ENCODE results near the gene BCO1. TPM values are rescaled to one million over a fixed set of nuclear protein-coding genes. Genes with fewer than 3 reads are reported as not detected.

The BCO1 gene
- total RNA-seq, 2 experiments from 2014 or later: not detected

DNA sequence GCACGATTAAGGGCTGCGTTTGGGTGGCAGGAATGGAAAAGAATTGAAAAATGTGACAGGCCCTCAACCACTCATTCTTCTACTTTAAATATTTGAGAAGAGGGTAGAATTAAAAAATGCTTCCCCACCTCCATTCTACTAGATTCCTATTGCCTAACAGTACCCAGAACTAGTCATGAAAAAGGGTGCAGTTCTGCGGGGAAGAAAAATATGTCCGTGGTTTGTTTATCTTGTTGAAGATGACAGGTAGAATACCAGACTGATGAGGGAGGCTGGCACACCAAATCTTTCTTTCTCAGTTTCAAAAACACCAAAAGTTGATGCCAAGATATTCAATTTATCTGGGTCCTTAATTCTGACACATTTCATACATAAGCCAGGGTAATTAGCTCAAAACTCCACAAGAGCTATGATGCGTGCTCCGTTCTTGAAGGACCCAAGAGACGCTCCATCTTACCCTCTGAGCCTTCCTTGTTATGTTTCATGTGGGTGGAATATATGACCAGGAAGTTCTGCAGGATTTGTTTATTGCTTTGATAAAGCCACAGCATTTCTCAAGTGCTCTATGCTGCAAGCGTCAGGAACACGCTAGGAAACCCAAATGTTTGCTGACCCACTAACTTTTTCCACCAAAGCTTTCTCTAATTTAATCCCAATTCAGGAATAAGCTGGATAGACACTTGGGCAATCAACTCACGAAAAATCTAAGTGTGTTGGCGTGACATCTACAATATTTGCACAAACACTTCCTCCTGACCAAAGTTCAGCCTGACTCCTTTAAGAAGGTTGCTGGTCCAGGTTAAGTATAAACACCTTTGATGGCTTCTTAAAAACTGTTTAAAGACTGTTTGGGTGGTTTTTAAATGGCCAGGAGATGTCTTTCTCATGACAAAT, 55.7 kb downstream of the BCO1 start:
- ChIA-PET CTCF (interaction anchor here (1.8 kb wide), 1 partner anchor 17 kb away, joined by 3 read pairs; no protein-coding TSS in a partner anchor), POLR2A (no interaction called here)
- Mint-ChIP-seq H3K27me3 (peaks cover 5% of the 10 kb centered on the region), H3K36me3 (ENCODE audit: low read depth) (no peaks in the 10 kb centered on the region), H3K4me3 (no peak overlapping the region), H3K4me1 (no peaks in the 10 kb centered on the region), H3K9me3 (no peaks in the 10 kb centered on the region), H3K27ac (no peak overlapping the region)
- no peak for DNase-seq

DNA sequence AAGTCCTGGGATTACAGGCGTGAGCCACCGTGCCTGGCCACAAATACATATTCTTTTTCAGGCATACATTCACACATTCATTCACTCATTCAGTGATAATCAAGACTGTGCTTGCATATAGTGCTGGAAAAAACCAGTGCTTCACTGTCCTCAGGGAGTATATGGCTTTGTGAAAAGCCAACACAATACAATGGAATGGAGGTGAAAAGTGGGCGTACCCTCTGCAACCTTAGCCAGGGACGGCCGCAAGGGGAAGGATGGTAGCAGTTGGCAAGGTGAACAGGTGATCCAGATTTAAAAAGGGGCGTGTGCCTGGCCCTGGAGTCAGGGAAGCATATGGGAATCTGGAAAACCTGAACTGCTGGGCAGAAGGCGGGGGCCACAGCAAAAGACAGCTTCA, 58.1 kb downstream of the BCO1 start:
- no peak for DNase-seq
- no peak overlapping the region for H3K4me3 Mint-ChIP-seq
- CTCF ChIA-PET: no interaction called here
- H3K9me3 Mint-ChIP-seq: no peaks in the 10 kb centered on the region
- no peak overlapping the region for H3K27ac Mint-ChIP-seq
- no peaks in the 10 kb centered on the region for H3K36me3 Mint-ChIP-seq (ENCODE audit: low read depth)
- POLR2A ChIA-PET: no interaction called here
- H3K4me1 Mint-ChIP-seq: no peaks in the 10 kb centered on the region
- peaks cover 5% of the 10 kb centered on the region for H3K27me3 Mint-ChIP-seq

- H3K36me3 Mint-ChIP-seq (ENCODE audit: low read depth): peaks cover 10% of the 10 kb centered on the region
- no peak overlapping the region for H3K27ac Mint-ChIP-seq
- DNase-seq: no peak
- H3K9me3 Mint-ChIP-seq: no peaks in the 10 kb centered on the region
- peaks cover 13% of the 10 kb centered on the region for H3K4me1 Mint-ChIP-seq
- no peak overlapping the region for H3K4me3 Mint-ChIP-seq
- ChIA-PET CTCF (interaction anchor here (0.9 kb wide), 2 partner anchors 11 to 24 kb away, joined by 3 to 5 read pairs; no protein-coding TSS in a partner anchor), POLR2A (no interaction called here)
- H3K27me3 Mint-ChIP-seq: no peaks in the 10 kb centered on the region
Measured at GRCh38 chr16:81307770-81308169, 69.3 kb downstream of the BCO1 start.

DNA sequence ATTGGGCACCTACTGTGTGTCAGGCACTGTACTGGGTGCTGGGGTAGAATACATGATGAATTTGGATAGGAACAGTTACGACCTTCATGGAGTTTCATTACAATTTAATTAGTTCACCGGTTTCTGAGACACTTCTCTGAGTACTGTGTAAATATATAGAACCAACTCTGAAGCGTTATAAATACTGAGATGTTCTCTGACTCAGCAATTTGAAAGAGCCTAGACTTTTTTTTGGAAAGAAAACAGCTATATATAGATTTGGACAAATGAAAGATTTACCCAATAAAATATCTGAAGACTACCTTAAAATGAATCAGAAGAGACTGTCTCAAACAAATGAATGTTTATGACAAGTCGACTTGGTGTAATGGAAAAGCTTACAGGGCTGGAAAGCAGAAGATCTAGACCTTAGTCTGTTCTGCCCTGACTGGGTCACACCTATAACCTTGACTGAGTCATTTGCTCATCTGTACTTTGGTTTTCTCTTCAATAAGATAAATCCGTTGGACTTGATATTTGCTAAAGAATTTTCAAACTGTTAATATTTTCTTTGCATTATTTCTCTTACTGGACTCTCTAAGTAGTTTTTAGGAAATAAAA, 71.7 kb downstream of the BCO1 start:
- no peaks in the 10 kb centered on the region for H3K9me3 Mint-ChIP-seq
- ChIA-PET CTCF (interaction anchor here (0.6 kb wide), 1 partner anchor 47 kb away, joined by 5 read pairs; no protein-coding TSS in a partner anchor), POLR2A (no interaction called here)
- no peak overlapping the region for H3K4me3 Mint-ChIP-seq
- no peaks in the 10 kb centered on the region for H3K27me3 Mint-ChIP-seq
- no peak overlapping the region for H3K27ac Mint-ChIP-seq
- H3K36me3 Mint-ChIP-seq (ENCODE audit: low read depth): peaks cover 15% of the 10 kb centered on the region
- peaks cover 29% of the 10 kb centered on the region for H3K4me1 Mint-ChIP-seq
- no peak for DNase-seq

DNA sequence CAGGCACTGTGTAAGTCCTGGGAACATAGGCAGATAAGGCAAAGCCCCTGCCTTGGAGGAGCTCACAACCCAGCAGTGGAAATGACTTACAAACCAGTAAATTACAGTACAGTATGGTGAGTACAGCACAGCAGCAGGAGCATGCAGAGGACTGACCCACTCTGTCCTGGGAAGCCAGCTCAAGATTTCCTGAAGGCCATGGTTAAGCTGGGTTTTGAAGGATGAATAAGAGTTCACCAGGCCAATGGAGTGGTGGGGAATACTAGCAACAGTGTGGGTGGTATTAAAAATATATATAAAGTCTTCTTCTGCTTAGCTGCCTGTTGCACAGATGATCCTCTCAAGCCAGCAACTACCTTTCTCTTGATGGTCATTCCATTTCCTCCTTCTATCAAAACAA, 73.3 kb downstream of the BCO1 start:
- Mint-ChIP-seq H3K4me1 (peaks cover 39% of the 10 kb centered on the region), H3K27me3 (no peaks in the 10 kb centered on the region), H3K27ac (no peak overlapping the region), H3K36me3 (ENCODE audit: low read depth) (peaks cover 17% of the 10 kb centered on the region), H3K4me3 (no peak overlapping the region), H3K9me3 (no peaks in the 10 kb centered on the region)
- POLR2A ChIA-PET: no interaction called here
- CTCF ChIA-PET: interaction anchor here (1.3 kb wide), 1 partner anchor 15 kb away, joined by 3 read pairs; no protein-coding TSS in a partner anchor
- no peak for DNase-seq

- peaks cover 48% of the 10 kb centered on the region for H3K4me1 Mint-ChIP-seq
- DNase-seq: peak; percentile 8
- CTCF ChIA-PET: interaction anchor here (0.6 to 1.5 kb wide), 5 partner anchors 8 to 416 kb away, joined by 3 to 4 read pairs (median 3); no protein-coding TSS in a partner anchor
- H3K27ac Mint-ChIP-seq: peak overlapping the region; percentile 94
- no peaks in the 10 kb centered on the region for H3K27me3 Mint-ChIP-seq
- H3K36me3 Mint-ChIP-seq (ENCODE audit: low read depth): peaks cover 13% of the 10 kb centered on the region
- H3K4me3 Mint-ChIP-seq: peak overlapping the region; percentile 89
- POLR2A ChIA-PET: interaction anchor here (0.7 kb wide), 1 partner anchor 58 kb away, joined by 6 read pairs; no protein-coding TSS in a partner anchor
- no peaks in the 10 kb centered on the region for H3K9me3 Mint-ChIP-seq
Measured at GRCh38 chr16:81313701-81314602, 75.5 kb downstream of the BCO1 start.

- peak; percentile 96 for DNase-seq
- no peaks in the 10 kb centered on the region for H3K9me3 Mint-ChIP-seq
- H3K36me3 Mint-ChIP-seq (ENCODE audit: low read depth): peaks cover 13% of the 10 kb centered on the region
- peak within 1 kb of the TSS; percentile 89 for H3K4me3 Mint-ChIP-seq
- peak within 1 kb of the TSS; percentile 94 for H3K27ac Mint-ChIP-seq
- no peaks in the 10 kb centered on the region for H3K27me3 Mint-ChIP-seq
- CTCF ChIA-PET: interaction anchor here (0.7 to 1.5 kb wide), 5 partner anchors 8 to 434 kb away, joined by 3 to 4 read pairs (median 3); no protein-coding TSS in a partner anchor
- POLR2A ChIA-PET: interaction anchor here (0.7 kb wide), 1 partner anchor 57 kb away, joined by 6 read pairs; no protein-coding TSS in a partner anchor
- peaks cover 50% of the 10 kb centered on the region for H3K4me1 Mint-ChIP-seq
Measured at GRCh38 chr16:81314603-81315270, 76.2 kb downstream of the BCO1 start, which contains the start of gene GAN. GAN (plus strand) TSS chr16:81314962; CDS start chr16:81315114, 152 bp downstream.

DNA sequence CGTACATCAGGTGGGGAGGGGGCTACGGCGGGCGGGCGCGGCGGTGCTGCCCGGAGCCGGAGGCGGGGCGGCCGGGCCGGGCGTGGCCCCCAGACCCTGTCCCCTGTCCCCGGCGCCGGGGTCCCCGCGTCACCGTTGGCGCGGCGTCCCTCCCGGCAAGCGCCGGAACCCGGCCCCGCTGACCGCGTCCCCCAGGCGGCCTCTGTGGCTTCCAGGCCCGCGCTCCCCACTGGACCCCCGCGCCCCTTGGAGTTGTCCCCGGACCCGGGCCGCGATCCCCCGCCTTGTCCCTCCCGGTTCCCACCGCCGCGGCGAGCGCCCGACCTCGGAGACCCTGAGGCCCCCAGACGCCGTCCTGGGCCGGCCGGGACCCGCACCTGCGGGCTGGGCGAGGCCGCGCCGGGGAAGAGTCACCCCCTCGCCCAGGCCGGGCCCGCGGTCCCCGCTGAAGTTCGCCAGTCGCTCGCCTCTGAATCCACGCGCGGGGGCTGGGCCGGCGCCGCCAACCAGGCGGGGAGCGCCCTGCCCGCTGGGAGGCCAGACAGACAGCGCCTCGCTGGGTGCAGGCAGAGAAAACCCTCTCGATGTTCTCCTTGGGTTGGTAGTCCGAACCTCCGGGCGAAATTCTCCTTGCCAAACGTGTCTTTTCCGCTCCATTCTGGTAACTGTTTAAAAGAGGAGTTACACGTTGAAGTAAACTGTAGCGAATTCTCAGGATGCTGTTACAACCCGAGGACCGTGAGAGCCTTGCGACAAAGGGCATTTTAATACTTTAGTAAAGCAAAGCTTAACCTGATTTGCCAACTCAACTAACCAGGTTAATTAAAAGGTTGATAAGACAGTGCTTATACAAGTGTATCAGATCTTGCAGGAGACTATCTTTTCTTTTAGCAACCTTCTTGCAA, 77.0 kb downstream of the BCO1 start:
- ChIA-PET POLR2A (no interaction called here), CTCF (interaction anchor here (0.7 to 1.4 kb wide), 2 partner anchors 10 to 434 kb away, joined by 3 to 4 read pairs; no protein-coding TSS in a partner anchor)
- H3K27me3 Mint-ChIP-seq: no peaks in the 10 kb centered on the region
- peak overlapping the region; percentile 94 for H3K27ac Mint-ChIP-seq
- peak; percentile 47 for DNase-seq
- H3K9me3 Mint-ChIP-seq: no peaks in the 10 kb centered on the region
- H3K4me1 Mint-ChIP-seq: peaks cover 50% of the 10 kb centered on the region
- H3K4me3 Mint-ChIP-seq: peak overlapping the region; percentile 89
- peaks cover 13% of the 10 kb centered on the region for H3K36me3 Mint-ChIP-seq (ENCODE audit: low read depth)

GRCh38 chr16:81316176-81316496, 77.6 kb downstream of the BCO1 start:
- peak overlapping the region; percentile 90 for H3K27ac Mint-ChIP-seq
- peaks cover 50% of the 10 kb centered on the region for H3K4me1 Mint-ChIP-seq
- POLR2A ChIA-PET: no interaction called here
- DNase-seq: no peak
- H3K9me3 Mint-ChIP-seq: no peaks in the 10 kb centered on the region
- CTCF ChIA-PET: no interaction called here
- no peaks in the 10 kb centered on the region for H3K27me3 Mint-ChIP-seq
- H3K4me3 Mint-ChIP-seq: peak overlapping the region; percentile 82
- H3K36me3 Mint-ChIP-seq (ENCODE audit: low read depth): peaks cover 13% of the 10 kb centered on the region

DNA sequence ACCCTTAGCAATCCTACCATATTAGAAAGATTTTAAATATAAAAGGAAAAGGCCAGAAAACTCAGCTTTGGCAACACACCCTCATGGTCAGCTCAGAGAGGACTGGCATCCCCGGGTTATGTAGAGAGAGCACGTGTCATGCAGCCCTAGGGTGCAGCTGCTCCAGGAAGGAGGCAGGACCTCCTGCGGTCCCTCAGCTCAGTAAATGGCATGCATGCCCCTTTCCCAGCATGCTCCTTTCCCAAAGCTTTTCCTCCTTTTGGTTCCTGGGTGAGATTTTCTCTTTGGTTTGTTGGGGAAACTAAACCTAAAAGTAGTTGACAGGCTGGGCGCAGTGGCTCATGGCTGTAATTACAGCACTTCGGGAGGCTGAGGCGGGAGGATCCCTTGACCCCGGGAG, 80.2 kb downstream of the BCO1 start:
- no peak for DNase-seq
- no peaks in the 10 kb centered on the region for H3K27me3 Mint-ChIP-seq
- peaks cover 7% of the 10 kb centered on the region for H3K36me3 Mint-ChIP-seq (ENCODE audit: low read depth)
- H3K9me3 Mint-ChIP-seq: no peaks in the 10 kb centered on the region
- POLR2A ChIA-PET: no interaction called here
- peaks cover 31% of the 10 kb centered on the region for H3K4me1 Mint-ChIP-seq
- CTCF ChIA-PET: interaction anchor here (0.8 to 1.6 kb wide), 5 partner anchors 8 to 160 kb away, joined by 3 to 5 read pairs (median 3); no protein-coding TSS in a partner anchor
- no peak overlapping the region for H3K4me3 Mint-ChIP-seq
- no peak overlapping the region for H3K27ac Mint-ChIP-seq

DNA sequence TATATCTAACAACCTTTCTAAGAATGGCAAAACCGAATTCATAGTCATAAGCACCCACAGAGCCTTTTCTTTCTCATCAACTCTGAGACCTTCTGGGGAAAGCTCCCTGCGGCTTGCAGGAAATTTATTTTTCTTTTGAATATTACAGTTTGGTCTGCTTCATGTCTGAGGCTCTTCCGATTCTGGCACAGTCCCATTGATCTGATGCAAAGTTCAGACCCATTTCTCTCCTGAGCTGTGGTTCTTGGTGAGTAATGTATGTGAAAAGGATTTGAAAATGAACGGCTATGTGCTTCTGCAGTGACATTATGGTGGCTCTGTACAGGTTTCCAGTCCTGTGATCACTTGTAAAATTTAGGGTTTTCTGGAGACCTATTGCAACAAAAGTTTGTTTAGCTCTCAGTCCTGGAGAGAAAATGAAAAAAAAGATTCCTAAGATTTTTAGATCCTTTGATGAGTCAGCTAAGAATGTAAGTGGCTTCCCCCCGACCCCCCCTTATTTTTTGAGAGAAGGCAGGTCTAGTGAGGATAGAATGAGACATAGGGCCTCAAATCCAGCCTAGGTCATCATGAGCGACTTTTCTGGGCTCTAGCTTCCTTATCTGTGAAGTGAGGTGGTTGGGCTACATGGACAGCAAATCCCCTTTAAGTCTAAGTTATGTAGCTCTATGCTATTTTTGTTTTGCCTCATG, 80.9 kb downstream of the BCO1 start:
- H3K27ac Mint-ChIP-seq: no peak overlapping the region
- CTCF ChIA-PET: interaction anchor here (0.6 to 1.7 kb wide), 7 partner anchors 8 to 458 kb away, joined by 3 to 5 read pairs (median 3); no protein-coding TSS in a partner anchor
- DNase-seq: no peak
- H3K4me1 Mint-ChIP-seq: peaks cover 24% of the 10 kb centered on the region
- no peak overlapping the region for H3K4me3 Mint-ChIP-seq
- POLR2A ChIA-PET: no interaction called here
- no peaks in the 10 kb centered on the region for H3K27me3 Mint-ChIP-seq
- H3K9me3 Mint-ChIP-seq: no peaks in the 10 kb centered on the region
- H3K36me3 Mint-ChIP-seq (ENCODE audit: low read depth): peaks cover 7% of the 10 kb centered on the region
